MCF 10A (cell line): ENCODE results near the gene MRAS. TPM values are rescaled to one million over a fixed set of nuclear protein-coding genes. Genes with fewer than 3 reads are reported as not detected.

Experiments used
- BruUV-seq: library from RNA; stranded (reverse); fragments of 400-500 nt; replicated peaks from 2 replicates; lab custom pipeline; 2021; lab: Mats Ljungman, UMichigan
- CTCF ChIA-PET: fragments of 300-600 bp; sonication (Branson Sonifier 250); formaldehyde crosslinking; extraction: SDS; loops from one replicate; lab custom pipeline; 2021; ENCODE audit warnings: antibody characterized with exemption, inconsistent platforms; lab: Yijun Ruan, JAX
- POLR2A ChIA-PET: fragments of 300-600, 350-650 bp; sonication (Branson Sonifier 250); formaldehyde crosslinking; extraction: SDS; loops from one replicate; lab custom pipeline; 2020; ENCODE audit warnings: antibody characterized with exemption, inconsistent platforms; lab: Yijun Ruan, JAX
- DNase-seq: peaks from one replicate; pipeline ENCODE4 v3.0.0-alpha.2; 2018; ENCODE audit not compliant: unreplicated experiment
- H3K27ac Mint-ChIP-seq: one replicate; pipeline ENCODE4 v1.8.0; 2022; ENCODE audit warnings: mild to moderate bottlenecking, low read depth, mixed read lengths; ENCODE audit not compliant: unreplicated experiment
- H3K27me3 Mint-ChIP-seq: one replicate; pipeline ENCODE4 v1.8.0; 2022; ENCODE audit warnings: mixed read lengths; ENCODE audit not compliant: insufficient read depth, unreplicated experiment
- H3K36me3 Mint-ChIP-seq: one replicate; pipeline ENCODE4 v1.8.0; 2022; ENCODE audit warnings: mild to moderate bottlenecking, moderate library complexity, mixed read lengths; ENCODE audit not compliant: insufficient read depth, unreplicated experiment
- H3K4me1 Mint-ChIP-seq: one replicate; pipeline ENCODE4 v1.8.0; 2022; ENCODE audit warnings: mixed read lengths; ENCODE audit not compliant: insufficient read depth, unreplicated experiment
- H3K4me3 Mint-ChIP-seq: one replicate; pipeline ENCODE4 v1.8.0; 2022; ENCODE audit warnings: mild to moderate bottlenecking, moderate library complexity, mixed read lengths; ENCODE audit not compliant: unreplicated experiment
- H3K9me3 Mint-ChIP-seq: one replicate; pipeline ENCODE4 v1.8.0; 2022; ENCODE audit warnings: mixed read lengths; ENCODE audit not compliant: unreplicated experiment
- intact Hi-C: fragments of 100-400 bp; cut with micrococcal nuclease; formaldehyde crosslinking; loops from 2 replicates; pipeline ENCODE4 v1.14.1; 2022
- total RNA-seq: library from RNA; stranded (reverse); gene quantifications from 2 replicates; pipeline ENCODE4 v1.2.3, GENCODE V29; 2022
- TF ChIP-seq, protein P1 (sequence below): fragments of 200-600 bp; IDR thresholded peaks from one replicate; pipeline ENCODE4 v1.8.0; 2022; ENCODE audit warnings: antibody characterized with exemption, mild to moderate bottlenecking; ENCODE audit not compliant: unreplicated experiment

The MRAS gene
- total RNA-seq, 1 experiment from 2014 or later: 5.2 TPM

DNA sequence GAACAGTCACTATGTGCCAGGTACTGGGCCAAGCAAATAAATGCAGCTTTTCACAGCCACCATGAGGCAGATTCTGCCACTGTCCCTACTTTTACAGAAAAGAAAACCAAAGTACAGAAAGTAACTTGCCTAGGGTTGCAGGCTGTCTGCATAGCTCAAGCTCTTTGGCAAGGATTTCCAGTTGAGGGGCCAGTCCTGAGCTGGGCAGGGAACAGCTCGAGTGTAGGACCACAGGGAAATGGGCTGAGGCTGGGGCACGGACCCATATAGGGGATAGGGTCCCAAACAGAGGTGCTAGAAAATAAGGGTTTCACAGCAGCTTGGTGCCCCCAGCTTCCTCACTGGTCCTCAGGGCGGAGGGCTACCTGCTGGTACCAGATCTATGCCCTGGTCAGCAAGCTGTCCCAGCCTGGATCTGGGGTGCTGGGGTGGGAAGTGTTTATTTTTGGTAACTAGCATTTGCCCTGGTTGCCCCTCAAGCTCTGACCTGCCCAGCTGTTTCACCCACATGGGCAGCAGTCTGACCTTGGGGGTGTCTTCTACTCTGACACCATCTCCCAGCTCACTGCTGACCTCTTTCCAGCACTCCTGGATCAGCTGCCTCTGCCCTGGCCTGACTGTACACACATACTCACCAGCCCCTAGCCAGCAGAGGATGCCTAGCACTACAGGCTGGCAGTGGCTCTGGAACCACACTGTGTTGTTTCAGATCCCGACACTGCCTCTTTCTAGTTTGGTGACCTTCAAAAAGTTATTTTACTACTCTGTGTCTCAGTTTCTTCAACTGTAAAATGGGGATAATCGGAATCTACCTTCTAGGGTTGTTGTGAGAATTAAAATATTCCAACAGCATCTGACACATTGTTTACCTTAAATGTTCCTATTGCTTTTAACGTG, 16.2 kb downstream of the MRAS start:
- no peaks in the 10 kb centered on the region for H3K9me3 Mint-ChIP-seq
- ChIA-PET POLR2A (no interaction called here), CTCF (interaction anchor here (0.6 kb wide), 1 partner anchor 33 kb away, joined by 3 read pairs; no protein-coding TSS in a partner anchor)
- no peaks in the 10 kb centered on the region for H3K4me1 Mint-ChIP-seq
- no peak overlapping the region for H3K27ac Mint-ChIP-seq
- no TSS peak for BruUV-seq
- H3K27me3 Mint-ChIP-seq: no peaks in the 10 kb centered on the region
- H3K4me3 Mint-ChIP-seq: no peak overlapping the region
- intact Hi-C loops: no loop called here
- DNase-seq: no peak
- TF ChIP-seq, protein P1, sequence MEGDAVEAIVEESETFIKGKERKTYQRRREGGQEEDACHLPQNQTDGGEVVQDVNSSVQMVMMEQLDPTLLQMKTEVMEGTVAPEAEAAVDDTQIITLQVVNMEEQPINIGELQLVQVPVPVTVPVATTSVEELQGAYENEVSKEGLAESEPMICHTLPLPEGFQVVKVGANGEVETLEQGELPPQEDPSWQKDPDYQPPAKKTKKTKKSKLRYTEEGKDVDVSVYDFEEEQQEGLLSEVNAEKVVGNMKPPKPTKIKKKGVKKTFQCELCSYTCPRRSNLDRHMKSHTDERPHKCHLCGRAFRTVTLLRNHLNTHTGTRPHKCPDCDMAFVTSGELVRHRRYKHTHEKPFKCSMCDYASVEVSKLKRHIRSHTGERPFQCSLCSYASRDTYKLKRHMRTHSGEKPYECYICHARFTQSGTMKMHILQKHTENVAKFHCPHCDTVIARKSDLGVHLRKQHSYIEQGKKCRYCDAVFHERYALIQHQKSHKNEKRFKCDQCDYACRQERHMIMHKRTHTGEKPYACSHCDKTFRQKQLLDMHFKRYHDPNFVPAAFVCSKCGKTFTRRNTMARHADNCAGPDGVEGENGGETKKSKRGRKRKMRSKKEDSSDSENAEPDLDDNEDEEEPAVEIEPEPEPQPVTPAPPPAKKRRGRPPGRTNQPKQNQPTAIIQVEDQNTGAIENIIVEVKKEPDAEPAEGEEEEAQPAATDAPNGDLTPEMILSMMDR: no peak
- no peaks in the 10 kb centered on the region for H3K36me3 Mint-ChIP-seq

DNA sequence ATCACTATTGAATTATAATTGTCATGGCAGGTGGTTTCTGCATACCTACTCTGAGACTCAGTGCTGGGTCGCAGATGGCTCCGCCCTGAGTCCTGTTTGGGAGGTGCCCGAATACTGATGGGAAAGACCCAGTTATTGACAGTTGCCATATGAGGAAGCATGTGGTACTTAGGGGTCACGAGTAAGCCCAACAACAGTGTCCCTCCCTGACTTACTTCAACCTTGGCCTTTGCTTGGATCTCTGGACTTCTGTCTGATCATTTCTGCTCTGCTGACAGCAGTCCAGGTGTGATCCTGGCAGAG, 16.8 kb downstream of the MRAS start:
- no peak for DNase-seq
- BruUV-seq: no TSS peak
- Mint-ChIP-seq H3K4me3 (no peak overlapping the region), H3K27ac (no peak overlapping the region), H3K9me3 (no peaks in the 10 kb centered on the region), H3K36me3 (no peaks in the 10 kb centered on the region), H3K4me1 (no peaks in the 10 kb centered on the region), H3K27me3 (no peaks in the 10 kb centered on the region)
- intact Hi-C loops: no loop called here
- ChIA-PET CTCF (interaction anchor here (0.9 kb wide), 1 partner anchor 52 kb away, joined by 3 read pairs; no protein-coding TSS in a partner anchor), POLR2A (no interaction called here)
- TF ChIP-seq, protein P1: no peak

DNA sequence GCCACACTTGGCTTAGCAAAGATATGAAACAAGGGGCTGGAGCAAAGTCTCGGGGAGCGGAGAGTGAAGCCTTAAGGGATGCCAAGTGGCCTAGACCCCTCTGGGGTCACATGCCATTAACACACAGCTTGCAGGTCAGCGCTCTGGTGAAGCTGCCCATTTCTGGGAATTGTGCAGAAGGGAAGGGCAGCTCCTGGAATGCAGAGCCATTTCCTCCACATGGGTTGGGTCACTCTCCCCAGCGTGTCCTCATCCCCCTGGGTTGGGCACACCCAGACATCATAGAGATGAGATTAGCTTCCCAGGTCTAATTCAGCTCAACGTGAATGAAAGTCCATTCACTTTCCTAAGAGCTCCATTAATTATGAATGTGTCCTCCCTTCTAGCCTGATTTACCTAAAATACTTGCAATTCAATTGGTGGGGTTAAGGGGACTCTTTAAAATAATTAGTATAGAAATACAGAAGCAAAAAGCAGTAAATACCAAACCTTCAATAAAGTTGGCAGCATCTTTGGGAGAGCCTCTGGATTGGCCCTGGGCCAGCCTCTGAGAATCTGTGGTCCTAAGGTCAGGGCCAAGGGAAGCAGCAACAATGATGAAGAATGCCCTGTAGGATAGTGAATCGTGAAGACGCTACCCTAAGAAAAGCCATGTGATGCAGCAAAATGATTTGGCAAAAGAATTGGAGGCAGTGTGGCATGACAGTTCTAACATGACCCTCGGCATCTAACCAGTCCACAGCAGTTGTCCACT, 17.8 kb downstream of the MRAS start:
- POLR2A ChIA-PET: no interaction called here
- TF ChIP-seq, protein P1: no peak
- Mint-ChIP-seq H3K27ac (no peak overlapping the region), H3K27me3 (no peaks in the 10 kb centered on the region), H3K4me1 (no peaks in the 10 kb centered on the region), H3K9me3 (no peaks in the 10 kb centered on the region), H3K36me3 (no peaks in the 10 kb centered on the region), H3K4me3 (no peak overlapping the region)
- BruUV-seq: no TSS peak
- CTCF ChIA-PET: interaction anchor here (0.6 to 0.9 kb wide), 3 partner anchors 51 to 86 kb away, joined by 3 to 5 read pairs (median 3); no protein-coding TSS in a partner anchor
- intact Hi-C loops: no loop called here
- DNase-seq: no peak

DNA sequence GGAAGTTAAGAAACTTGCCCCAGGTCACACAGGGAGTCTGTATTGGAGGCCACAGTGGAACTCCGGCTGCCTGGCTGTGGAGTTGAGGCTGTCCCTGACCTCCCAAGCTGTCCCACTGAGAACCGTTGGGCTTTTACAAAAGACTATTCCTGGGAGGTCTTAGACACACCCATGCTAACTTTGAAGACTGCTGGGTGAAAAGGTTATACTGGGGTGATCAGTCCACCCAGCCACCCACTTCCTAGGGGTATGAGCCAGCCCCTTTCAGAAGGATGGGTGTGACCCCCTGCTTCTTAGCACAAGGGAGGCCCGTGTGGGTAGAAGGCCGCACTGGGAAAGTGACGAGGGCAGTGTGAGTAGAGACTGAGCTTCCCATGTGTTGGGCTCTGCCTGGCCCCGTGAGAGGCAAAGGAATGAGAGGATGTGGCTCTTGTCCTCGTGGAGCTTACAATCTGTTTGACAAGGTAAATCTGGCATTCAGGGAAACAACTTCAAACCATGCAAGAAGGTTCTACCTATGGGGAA, 19.0 kb downstream of the MRAS start:
- TF ChIP-seq, protein P1: no peak
- ChIA-PET CTCF (no interaction called here), POLR2A (no interaction called here)
- BruUV-seq: no TSS peak
- Mint-ChIP-seq H3K4me1 (no peaks in the 10 kb centered on the region), H3K4me3 (no peak overlapping the region), H3K27ac (no peak overlapping the region), H3K36me3 (no peaks in the 10 kb centered on the region), H3K27me3 (no peaks in the 10 kb centered on the region), H3K9me3 (no peaks in the 10 kb centered on the region)
- no peak for DNase-seq
- intact Hi-C loops: no loop called here
